Immature natural killer cell (primary cell): ENCODE data around the gene NADK. TPM values are rescaled to one million over a fixed set of nuclear protein-coding genes. Genes with fewer than 3 reads are reported as not detected.
"Not testable (repeated sequence)": the region's sequence is repeated elsewhere in the genome, so short reads cannot be mapped to it uniquely, and the experiment has no call there.

ENCODE experiments used
- DNase-seq, 3 donors: peaks; one replicate each; pipeline ENCODE4 v3.0.0; 2022; ENCODE audit warnings: mixed read lengths in 1 of 3
- H3K27ac Mint-ChIP-seq, 6 donors: one replicate each; pipeline ENCODE4 v1.8.0; 2020; ENCODE audit warnings: mixed read lengths in 6 of 6, mild to moderate bottlenecking in 5 of 6, inconsistent platforms in 4 of 6, moderate library complexity in 3 of 6
- H3K27me3 Mint-ChIP-seq, 3 donors: one replicate each; pipeline ENCODE4 v1.8.0; 2020 to 2021; ENCODE audit warnings: low read depth in 3 of 3, mild to moderate bottlenecking in 3 of 3, mixed read lengths in 3 of 3, moderate library complexity in 3 of 3, inconsistent platforms in 1 of 3
- H3K36me3 Mint-ChIP-seq, 3 donors: one replicate each; pipeline ENCODE4 v1.8.0; 2020; ENCODE audit warnings: mixed read lengths in 3 of 3, inconsistent platforms in 2 of 3, mild to moderate bottlenecking in 2 of 3
- H3K4me1 Mint-ChIP-seq, 2 donors: one replicate each; pipeline ENCODE4 v1.8.0; 2020; ENCODE audit warnings: inconsistent platforms in 2 of 2, mild to moderate bottlenecking in 2 of 2, mixed read lengths in 2 of 2, moderate library complexity in 1 of 2
- H3K4me3 Mint-ChIP-seq, 5 donors: one replicate each; pipeline ENCODE4 v1.8.0; 2020; ENCODE audit warnings: mild to moderate bottlenecking in 5 of 5, mixed read lengths in 5 of 5, inconsistent platforms in 3 of 5, moderate library complexity in 3 of 5
- H3K9me3 Mint-ChIP-seq, 6 donors: one replicate each; pipeline ENCODE4 v1.8.0; 2020; ENCODE audit warnings: mild to moderate bottlenecking in 6 of 6, mixed read lengths in 6 of 6, inconsistent platforms in 4 of 6, moderate library complexity in 3 of 6
- polyA plus RNA-seq, 3 donors: library from polyadenylated mRNA; unstranded; fragments of 300-500 nt; fragmentation: Illumina TruSeq; gene quantifications; one replicate each; pipeline ENCODE4 v1.2.3, GENCODE V29; 2021

The NADK gene
- polyA plus RNA-seq, 3 donors from 2014 or later, result 30.9 to 53.3 (median 37.3) TPM

DNA sequence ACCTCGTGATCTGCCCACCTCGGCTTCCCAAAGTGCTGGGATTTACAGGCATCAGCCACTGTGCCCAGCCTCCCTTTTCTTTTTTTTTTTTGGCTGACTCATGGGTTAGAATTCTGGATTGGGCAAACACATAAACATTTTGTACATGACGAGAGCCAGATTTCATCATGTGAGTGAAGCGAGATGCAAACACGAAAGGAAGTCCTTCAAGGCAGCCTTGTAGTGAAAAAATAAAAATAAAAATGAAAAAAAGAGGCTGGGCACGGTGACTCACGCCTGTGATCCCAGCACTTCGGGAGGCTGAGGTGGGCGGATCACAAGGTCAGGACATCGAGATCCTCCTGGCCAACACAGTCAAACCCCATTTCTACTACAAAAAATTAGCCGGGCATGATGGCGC, 37.3 kb downstream of the NADK start:
- H3K4me1 Mint-ChIP-seq, H3K27me3 Mint-ChIP-seq, DNase-seq, H3K9me3 Mint-ChIP-seq, H3K4me3 Mint-ChIP-seq, H3K27ac Mint-ChIP-seq, H3K36me3 Mint-ChIP-seq: not testable (repeated sequence)

GRCh38 chr1:1738799-1739337, 39.4 kb downstream of the NADK start:
- H3K4me3 Mint-ChIP-seq, H3K36me3 Mint-ChIP-seq, H3K4me1 Mint-ChIP-seq, H3K9me3 Mint-ChIP-seq, H3K27ac Mint-ChIP-seq, H3K27me3 Mint-ChIP-seq: not testable (repeated sequence)
- peak in 1 of 3 donors; percentile 35 for DNase-seq

DNA sequence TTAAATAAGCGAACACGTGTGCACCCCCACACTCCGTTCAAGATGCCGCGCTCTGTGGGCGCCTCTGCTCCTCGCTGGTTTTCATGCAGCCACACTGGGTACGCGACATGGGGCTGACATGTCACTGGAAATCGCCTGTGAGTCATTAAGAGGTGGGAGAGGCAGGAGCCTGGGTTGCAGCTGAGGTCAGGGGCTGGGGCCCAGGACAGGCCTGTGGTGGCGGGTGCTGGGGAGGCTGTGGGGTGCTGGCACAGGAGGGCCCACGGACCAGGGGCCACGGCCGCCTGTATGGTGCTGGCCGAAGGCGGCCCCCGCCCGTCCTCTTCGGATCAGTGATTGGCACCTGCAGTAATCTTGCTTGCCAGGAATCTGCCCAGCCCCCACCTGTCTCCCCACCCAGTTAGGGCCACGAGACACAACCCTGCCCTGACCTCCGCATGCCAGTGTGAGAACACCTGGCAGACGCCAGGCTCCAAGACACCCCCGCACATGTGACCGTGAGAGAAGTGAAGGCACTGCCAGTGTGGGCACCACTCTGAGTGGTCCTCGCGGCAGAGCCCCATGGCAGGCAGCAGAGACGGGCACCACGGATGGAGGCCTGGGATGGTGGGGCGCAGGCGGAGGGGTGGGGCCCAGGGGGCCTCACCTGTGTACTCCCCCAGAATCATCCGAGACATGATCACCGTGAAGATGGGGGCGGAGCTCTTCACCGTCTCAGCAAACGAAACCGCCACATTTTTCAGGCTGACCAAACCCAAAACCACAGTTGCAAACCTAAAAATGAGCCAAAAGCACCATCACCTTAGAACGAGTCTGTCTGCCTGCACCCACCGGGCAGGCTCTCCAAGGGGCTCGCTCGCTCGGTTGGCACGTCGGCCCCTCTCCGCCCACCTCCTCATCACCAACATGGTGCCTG, 40.3 kb downstream of the NADK start:
- H3K36me3 Mint-ChIP-seq, DNase-seq, H3K4me3 Mint-ChIP-seq, H3K27ac Mint-ChIP-seq, H3K4me1 Mint-ChIP-seq, H3K9me3 Mint-ChIP-seq, H3K27me3 Mint-ChIP-seq: not testable (repeated sequence)

GRCh38 chr1:1732381-1732780, 45.9 kb downstream of the NADK start:
- H3K36me3 Mint-ChIP-seq, result peaks cover 5 to 12% (median 7%) of the 10 kb centered on the region in 3 donors
- H3K4me3 Mint-ChIP-seq, result no peak overlapping the region
- H3K9me3 Mint-ChIP-seq, result no peaks in the 10 kb centered on the region
- peaks cover 0 to 6% of the 10 kb centered on the region in 2 donors for H3K4me1 Mint-ChIP-seq
- no peaks in the 10 kb centered on the region for H3K27me3 Mint-ChIP-seq
- DNase-seq, result no peak
- H3K27ac Mint-ChIP-seq, result no peak overlapping the region

DNA sequence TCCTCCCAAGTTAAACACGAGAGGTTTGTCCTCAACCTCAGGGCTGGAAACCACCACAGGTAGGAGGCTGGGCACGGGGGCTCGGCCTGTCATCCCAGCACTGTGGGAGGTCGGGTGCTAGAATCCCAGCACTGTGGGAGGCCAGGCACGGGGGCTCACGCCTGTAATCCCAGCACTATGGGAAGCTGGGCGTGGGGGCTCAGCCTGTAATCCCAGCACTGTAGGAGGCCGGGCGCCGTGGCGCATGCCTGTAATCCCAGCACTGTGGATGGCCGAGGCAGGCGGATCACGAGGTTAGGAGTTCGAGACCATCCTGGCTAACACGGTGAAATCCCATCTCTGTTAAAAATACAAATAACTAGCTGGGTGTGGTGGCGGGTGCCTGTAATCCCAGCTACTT, 47.4 kb downstream of the NADK start:
- Mint-ChIP-seq H3K9me3 (no peaks in the 10 kb centered on the region), H3K4me3 (no peak overlapping the region), H3K36me3 (peaks cover 5 to 12% (median 7%) of the 10 kb centered on the region in 3 donors), H3K27me3 (no peaks in the 10 kb centered on the region), H3K4me1 (peaks cover 0 to 6% of the 10 kb centered on the region in 2 donors), H3K27ac (no peak overlapping the region)
- no peak for DNase-seq

- H3K9me3 Mint-ChIP-seq, H3K4me3 Mint-ChIP-seq, H3K27ac Mint-ChIP-seq, H3K4me1 Mint-ChIP-seq, DNase-seq, H3K27me3 Mint-ChIP-seq: not testable (repeated sequence)
- H3K36me3 Mint-ChIP-seq, result peaks cover 5 to 12% (median 7%) of the 10 kb centered on the region in 3 donors
Measured at GRCh38 chr1:1730230-1730629, 48.0 kb downstream of the NADK start.

DNA sequence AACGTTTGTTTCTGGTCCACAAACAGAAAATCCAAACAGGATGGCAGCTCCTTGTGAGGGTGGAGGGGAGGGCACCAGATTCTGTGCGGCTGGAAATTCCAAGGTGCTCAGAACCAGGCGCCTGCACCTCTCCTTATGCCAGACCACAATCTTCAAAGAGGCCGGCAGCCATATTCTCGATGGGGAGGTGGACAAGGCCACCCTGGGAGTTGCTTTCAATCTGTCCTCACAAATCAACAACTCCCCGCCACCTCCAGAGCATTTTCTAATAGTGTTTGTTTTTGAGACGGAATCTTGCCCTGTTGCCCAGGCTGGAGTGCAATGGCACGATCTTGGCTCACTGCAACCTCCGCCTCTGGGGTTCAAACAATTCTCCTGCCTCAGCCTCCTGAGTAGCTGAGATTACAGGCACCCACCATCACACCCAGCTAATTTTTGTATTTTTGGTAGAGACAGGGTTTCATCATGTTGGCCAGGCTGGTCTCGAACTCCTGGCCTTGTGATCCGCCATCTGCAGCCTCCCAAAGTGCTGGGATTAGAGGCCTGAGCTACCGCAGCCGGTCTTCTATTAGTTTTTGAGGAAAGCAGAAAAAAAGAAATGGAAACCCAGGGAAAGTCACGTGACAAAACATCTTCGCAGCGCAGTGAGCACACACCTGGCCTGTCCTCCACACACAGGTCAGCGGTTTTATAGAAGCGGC, 49.0 kb downstream of the NADK start:
- H3K36me3 Mint-ChIP-seq, result peaks cover 5 to 12% (median 7%) of the 10 kb centered on the region in 3 donors
- not testable (repeated sequence) for DNase-seq, H3K27me3 Mint-ChIP-seq, H3K4me3 Mint-ChIP-seq, H3K9me3 Mint-ChIP-seq
- H3K27ac Mint-ChIP-seq, result peak overlapping the region in 5 of 6 donors; percentile 17 to 49 (median 28)
- H3K4me1 Mint-ChIP-seq, result peaks cover 4 to 11% of the 10 kb centered on the region in 2 donors

DNA sequence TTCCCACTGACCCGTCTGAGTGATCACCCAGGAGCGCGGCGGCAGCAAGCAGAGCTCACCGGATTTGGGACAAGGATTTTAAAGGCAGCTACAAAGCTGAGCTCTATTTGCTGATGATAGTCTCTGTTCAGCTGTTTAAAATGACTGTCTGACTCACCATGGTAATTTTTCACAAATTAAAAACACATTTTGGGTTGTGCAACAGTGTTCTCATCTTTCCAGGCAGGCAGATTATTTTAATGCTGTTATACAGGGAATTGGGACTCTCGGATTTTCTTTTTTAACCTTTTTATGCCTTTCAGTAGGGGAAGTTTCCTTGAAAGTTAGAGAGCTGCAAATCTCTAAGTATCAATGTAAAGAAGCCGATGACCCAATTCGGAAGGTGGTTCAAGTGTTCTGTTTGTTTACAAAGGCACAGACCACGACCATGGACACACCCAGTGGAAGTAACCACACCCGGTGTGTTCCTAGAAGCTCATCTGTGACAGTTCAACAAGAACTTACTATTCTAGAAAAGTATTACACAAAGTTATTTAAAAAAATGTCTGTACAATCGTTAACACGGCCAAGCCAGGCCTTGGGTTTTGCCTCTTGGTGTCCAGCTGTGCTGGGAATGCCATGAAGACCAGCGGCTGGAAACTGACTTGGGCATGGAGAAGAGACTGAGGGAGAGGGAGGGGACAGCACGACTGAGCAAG, 49.8 kb downstream of the NADK start:
- peak overlapping the region in 1 of 5 donors; percentile 59 for H3K4me3 Mint-ChIP-seq
- H3K36me3 Mint-ChIP-seq, result not testable (repeated sequence)

DNA sequence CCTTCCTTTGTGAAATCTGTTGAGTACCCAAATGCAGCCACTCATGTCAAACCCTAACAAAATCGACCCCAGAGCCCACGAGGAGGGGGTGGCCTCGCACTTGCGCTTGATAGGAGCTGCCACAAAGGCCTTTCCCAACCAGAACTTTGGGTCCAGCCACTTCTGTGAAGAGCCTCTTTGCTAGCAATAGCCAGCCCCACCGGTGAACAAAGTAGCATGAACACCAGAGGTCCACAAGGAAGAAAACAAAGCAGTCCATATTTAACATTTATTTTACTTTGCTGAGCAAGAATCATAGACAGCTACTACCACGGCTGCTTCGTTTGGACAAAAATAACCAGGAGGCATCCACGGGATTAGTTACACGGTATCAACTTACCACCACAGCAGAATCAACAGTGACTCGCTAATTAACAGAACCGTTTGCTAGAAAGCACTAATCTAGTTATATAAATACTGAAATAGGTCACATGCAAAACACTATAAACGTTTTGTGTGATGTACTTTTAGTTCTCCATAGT, 51.1 kb downstream of the NADK start:
- H3K27me3 Mint-ChIP-seq, H3K36me3 Mint-ChIP-seq, DNase-seq, H3K9me3 Mint-ChIP-seq: not testable (repeated sequence)
- Mint-ChIP-seq H3K4me3 (peak overlapping the region in 2 of 5 donors; percentile 29 to 57), H3K27ac (peak overlapping the region in 2 of 6 donors; percentile 31 to 89), H3K4me1 (peaks cover 6 to 15% of the 10 kb centered on the region in 2 donors)

More for the DNA sequence above, 49.8 kb downstream of the NADK start:
- H3K9me3 Mint-ChIP-seq, H3K27me3 Mint-ChIP-seq: not testable (repeated sequence)
- Mint-ChIP-seq H3K4me1 (peaks cover 6 to 15% of the 10 kb centered on the region in 2 donors), H3K27ac (peak overlapping the region in 5 of 6 donors; percentile 42 to 90 (median 64))
- peak in 1 of 3 donors; percentile 48 for DNase-seq

DNA sequence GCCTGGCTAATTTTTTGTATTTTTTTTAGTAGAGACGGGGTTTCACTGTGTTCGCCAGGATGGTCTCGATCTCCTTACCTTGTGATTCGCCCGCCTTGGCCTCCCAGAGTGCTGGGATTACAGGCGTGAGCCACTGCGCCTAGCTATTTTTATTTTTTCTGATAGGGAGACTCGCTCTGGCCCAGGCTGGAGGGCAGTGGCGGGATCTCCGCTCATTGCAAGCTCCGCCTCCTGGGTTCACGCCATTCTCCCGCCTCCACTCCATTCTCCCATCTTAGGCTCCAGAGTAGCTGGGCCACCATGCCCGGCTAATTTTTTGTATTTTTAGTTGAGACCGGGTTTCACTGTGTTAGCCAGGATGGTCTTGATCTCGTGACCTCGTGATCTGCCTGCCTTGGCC, 52.2 kb downstream of the NADK start:
- Mint-ChIP-seq H3K4me3 (peak overlapping the region in 3 of 5 donors; percentile 17 to 36 (median 30)), H3K4me1 (peaks cover 10 to 19% of the 10 kb centered on the region in 2 donors), H3K27ac (peak overlapping the region in 4 of 6 donors; percentile 49 to 79 (median 62))
- not testable (repeated sequence) for DNase-seq, H3K27me3 Mint-ChIP-seq, H3K9me3 Mint-ChIP-seq, H3K36me3 Mint-ChIP-seq

GRCh38 chr1:1724035-1724864, 54.0 kb downstream of the NADK start, which contains the start of gene CDK11A:
Gene CDK11A, minus strand, starts transcription at chr1:1724357. Its CDS starts 1,539 bp downstream, at chr1:1722818.
- H3K36me3 Mint-ChIP-seq, H3K9me3 Mint-ChIP-seq, H3K27me3 Mint-ChIP-seq: not testable (repeated sequence)
- Mint-ChIP-seq H3K27ac (peak within 1 kb of the TSS; percentile 89 to 97 (median 94)), H3K4me1 (peaks cover 11 to 20% of the 10 kb centered on the region in 2 donors), H3K4me3 (peak within 1 kb of the TSS; percentile 86 to 97 (median 93))
- DNase-seq, result peak; percentile 99

DNA sequence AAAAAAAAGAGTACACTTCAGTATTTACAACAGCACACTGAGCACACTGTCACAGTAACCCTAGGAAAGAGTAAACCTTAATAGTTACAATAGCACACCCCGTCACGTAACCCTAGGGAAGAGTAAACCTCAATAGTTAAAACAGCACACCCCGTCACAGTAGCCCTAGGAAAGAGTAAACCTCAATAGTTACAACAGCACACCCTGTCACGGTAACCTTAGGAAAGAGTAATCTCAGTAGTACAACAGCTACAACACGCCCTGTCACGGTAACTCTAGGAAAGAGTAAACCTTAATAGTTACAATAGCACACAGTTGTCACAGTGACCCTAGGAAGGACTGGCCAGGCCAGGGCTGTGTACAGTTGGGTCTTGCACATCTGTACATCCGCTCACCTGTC, 57.1 kb downstream of the NADK start:
- peaks cover 6 to 16% (median 7%) of the 10 kb centered on the region in 3 donors for H3K36me3 Mint-ChIP-seq
- H3K27ac Mint-ChIP-seq, result peak overlapping the region in 2 of 6 donors; percentile 39 to 64
- H3K4me1 Mint-ChIP-seq, result peaks cover 11 to 14% of the 10 kb centered on the region in 2 donors
- H3K4me3 Mint-ChIP-seq, result no peak overlapping the region
- no peaks in the 10 kb centered on the region for H3K9me3 Mint-ChIP-seq
- no peak for DNase-seq
- H3K27me3 Mint-ChIP-seq, result peaks cover 2 to 9% (median 6%) of the 10 kb centered on the region in 3 donors
